Ishikawa (cell line): ENCODE measurements around the gene TYRO3.

Experiments
- CEBPB ChIP-seq: IDR thresholded peaks from 2 replicates; pipeline ENCODE4 v1.6.1; 2012
- CREB1 ChIP-seq: IDR thresholded peaks from 2 replicates; pipeline ENCODE4 v1.6.1; 2012; ENCODE audit warnings: low read depth
- EP300 ChIP-seq: IDR thresholded peaks from 2 replicates; pipeline ENCODE4 v1.6.1; 2012; ENCODE audit warnings: borderline replicate concordance
- NFIC ChIP-seq: IDR thresholded peaks from 2 replicates; pipeline ENCODE4 v1.6.1; 2012
- RAD21 ChIP-seq: IDR thresholded peaks from 2 replicates; pipeline ENCODE4 v1.6.1; 2012; ENCODE audit warnings: low read depth
- REST ChIP-seq: IDR thresholded peaks from 2 replicates; pipeline ENCODE4 v1.6.1; 2012; ENCODE audit warnings: low read depth, mild to moderate bottlenecking
- TAF1 ChIP-seq: IDR thresholded peaks from 2 replicates; pipeline ENCODE4 v1.6.1; 2012; ENCODE audit warnings: low read depth, mild to moderate bottlenecking
- TEAD4 ChIP-seq: IDR thresholded peaks from 2 replicates; pipeline ENCODE4 v1.6.1; 2012
- USF1 ChIP-seq: IDR thresholded peaks from 2 replicates; pipeline ENCODE4 v1.6.1; 2012
- YY1 ChIP-seq: IDR thresholded peaks from 2 replicates; pipeline ENCODE4 v1.6.1; 2012; ENCODE audit warnings: low read depth
- TF ChIP-seq, protein P1 (sequence below): IDR thresholded peaks from 2 replicates; pipeline ENCODE4 v1.6.1; 2012

DNA sequence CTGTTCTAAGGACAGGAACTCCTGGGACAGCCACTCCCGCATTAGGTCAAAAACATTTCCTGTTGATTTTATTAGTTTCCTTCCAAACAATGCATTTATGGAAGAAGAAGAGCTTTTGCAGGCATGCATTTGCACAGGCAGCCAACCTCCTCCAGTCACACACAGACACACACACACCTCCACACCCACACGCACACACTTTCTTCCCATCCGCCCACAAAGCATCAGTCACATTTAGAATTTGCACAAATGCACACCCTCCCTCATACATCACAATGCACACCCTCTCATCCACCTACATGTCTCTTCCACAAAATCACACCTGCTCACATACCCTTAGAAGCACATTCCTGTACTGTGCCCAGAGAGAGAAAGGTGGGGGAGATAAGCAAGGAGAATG, 4.1 kb upstream of the TYRO3 start:
- no peak for TF ChIP-seq EP300
- no peak for TF ChIP-seq NFIC
- TF ChIP-seq RAD21 = no peak
- no peak for TF ChIP-seq YY1
- no peak for TF ChIP-seq TEAD4
- no peak for TF ChIP-seq TAF1
- TF ChIP-seq, protein P1, sequence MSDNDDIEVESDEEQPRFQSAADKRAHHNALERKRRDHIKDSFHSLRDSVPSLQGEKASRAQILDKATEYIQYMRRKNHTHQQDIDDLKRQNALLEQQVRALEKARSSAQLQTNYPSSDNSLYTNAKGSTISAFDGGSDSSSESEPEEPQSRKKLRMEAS = no peak
- no peak for TF ChIP-seq REST
- TF ChIP-seq CREB1 = no peak
- no peak for TF ChIP-seq USF1
- TF ChIP-seq CEBPB = no peak
